Astrocyte (in vitro differentiated cells and primary cell): ENCODE results near the gene GJD3. TPM values are rescaled to one million over a fixed set of nuclear protein-coding genes. Genes with fewer than 3 reads are reported as not detected.
"Not testable (repeated sequence)": the region's sequence is repeated elsewhere in the genome, so short reads cannot be mapped to it uniquely, and the experiment has no call there.

Source experiments
- DNase-seq: peaks from one replicate; pipeline ENCODE4 v3.0.0-alpha.2; 2010; ENCODE audit warnings: low read depth
- FAIRE-seq: peaks from 2 replicates; lab custom pipeline; 2011; peaks lifted over from hg19 to GRCh38; lab: Jason Lieb, UNC
- H2AFZ ChIP-seq: 2 replicates; pipeline ENCODE4 v1.6.0; 2012; ENCODE audit warnings: low read depth, low read length, inconsistent platforms
- H3K27ac ChIP-seq: 2 replicates; pipeline ENCODE4 v1.5.1; 2011; ENCODE audit warnings: low read depth, low read length, inconsistent platforms
- H3K27me3 ChIP-seq: 2 replicates; pipeline ENCODE4 v1.6.0; 2011; ENCODE audit warnings: low read length, inconsistent platforms; ENCODE audit not compliant: insufficient read depth
- H3K36me3 ChIP-seq: 2 replicates; pipeline ENCODE4 v1.5.1; 2011; ENCODE audit warnings: low read length, inconsistent platforms; ENCODE audit not compliant: insufficient read depth
- H3K4me1 ChIP-seq: 2 replicates; pipeline ENCODE4 v1.5.1; 2011; ENCODE audit warnings: low read length, inconsistent platforms; ENCODE audit not compliant: insufficient read depth
- H3K4me2 ChIP-seq: 2 replicates; pipeline ENCODE4 v1.6.0; 2012; ENCODE audit warnings: low read length, inconsistent platforms
- H3K4me3 ChIP-seq: 2 replicates; pipeline ENCODE4 v1.5.1; 2011; ENCODE audit warnings: low read depth, mild to moderate bottlenecking, low read length, inconsistent platforms; ENCODE audit not compliant: insufficient read depth
- H3K79me2 ChIP-seq: 2 replicates; pipeline ENCODE4 v1.6.0; 2012; ENCODE audit warnings: mild to moderate bottlenecking, low read length, inconsistent platforms; ENCODE audit not compliant: insufficient read depth
- H3K9ac ChIP-seq: 2 replicates; pipeline ENCODE4 v1.6.0; 2012; ENCODE audit warnings: mild to moderate bottlenecking, low read length, inconsistent platforms
- H3K9me3 ChIP-seq: 2 replicates; pipeline ENCODE4 v1.5.1; 2012; ENCODE audit warnings: low read depth, mild to moderate bottlenecking, low read length, inconsistent platforms; ENCODE audit not compliant: insufficient read depth
- H4K20me1 ChIP-seq: 2 replicates; pipeline ENCODE4 v1.6.0; 2012; ENCODE audit warnings: low read length, inconsistent platforms; ENCODE audit not compliant: insufficient read depth
- H3K27ac Mint-ChIP-seq: one replicate; pipeline ENCODE4 v1.8.0; 2021; ENCODE audit warnings: mild to moderate bottlenecking, mixed read lengths; ENCODE audit not compliant: unreplicated experiment
- H3K27me3 Mint-ChIP-seq: one replicate; pipeline ENCODE4 v1.8.0; 2021; ENCODE audit warnings: low read depth, mixed read lengths; ENCODE audit not compliant: unreplicated experiment
- H3K36me3 Mint-ChIP-seq: one replicate; pipeline ENCODE4 v1.8.0; 2021; ENCODE audit warnings: low read depth, mixed read lengths; ENCODE audit not compliant: unreplicated experiment
- H3K4me1 Mint-ChIP-seq: one replicate; pipeline ENCODE4 v1.8.0; 2021; ENCODE audit warnings: low read depth, mixed read lengths; ENCODE audit not compliant: unreplicated experiment
- H3K4me3 Mint-ChIP-seq: one replicate; pipeline ENCODE4 v1.8.0; 2021; ENCODE audit warnings: mild to moderate bottlenecking, moderate library complexity, mixed read lengths; ENCODE audit not compliant: unreplicated experiment
- H3K9me3 Mint-ChIP-seq: one replicate; pipeline ENCODE4 v1.8.0; 2021; ENCODE audit warnings: mild to moderate bottlenecking, mixed read lengths; ENCODE audit not compliant: unreplicated experiment
- CTCF ChIP-seq: IDR thresholded peaks from 2 replicates; pipeline ENCODE4 v1.5.1; 2011; ENCODE audit warnings: low read depth, mild to moderate bottlenecking, inconsistent platforms, low read length, moderate library complexity; ENCODE audit not compliant: insufficient read depth
- EZH2 ChIP-seq: IDR thresholded peaks from 2 replicates; pipeline ENCODE4 v1.6.1; 2012; ENCODE audit warnings: mild to moderate bottlenecking, low read length, inconsistent platforms; ENCODE audit not compliant: insufficient read depth
- total RNA-seq: library from RNA; stranded (reverse); gene quantifications from 2 replicates; pipeline ENCODE4 v1.2.1, GENCODE V29; 2021

The GJD3 gene
- total RNA-seq, 1 donor from 2014 or later = 0.43 TPM

- peaks cover 4% of the 10 kb centered on the region for H3K27me3 Mint-ChIP-seq
- H3K4me1 Mint-ChIP-seq = peaks cover 15% of the 10 kb centered on the region
- Histone ChIP-seq H3K9ac (no peak overlapping the region), H3K9me3 (no peaks in the 10 kb centered on the region), H3K79me2 (no peaks in the 10 kb centered on the region), H2AFZ (no peak overlapping the region), H3K4me1 (no peaks in the 10 kb centered on the region), H3K4me3 (no peak overlapping the region), H3K4me2 (no peak overlapping the region), H4K20me1 (no peaks in the 10 kb centered on the region), H3K27ac (no peak overlapping the region), H3K27me3 (no peaks in the 10 kb centered on the region), H3K36me3 (no peaks in the 10 kb centered on the region)
- H3K27ac Mint-ChIP-seq = no peak overlapping the region
- no peak overlapping the region for H3K4me3 Mint-ChIP-seq
- TF ChIP-seq CTCF (no peak), EZH2 (no peak)
- peaks cover 3% of the 10 kb centered on the region for H3K9me3 Mint-ChIP-seq
- DNase-seq (no peak), FAIRE-seq (no peak)
- H3K36me3 Mint-ChIP-seq = peaks cover 2% of the 10 kb centered on the region
Observed at GRCh38 chr17:40372031-40372430, 7.5 kb upstream of the GJD3 start.

GRCh38 chr17:40371261-40371929, 6.9 kb upstream of the GJD3 start:
- peaks cover 15% of the 10 kb centered on the region for H3K4me1 Mint-ChIP-seq
- H3K27me3 ChIP-seq = no peaks in the 10 kb centered on the region
- H3K4me1 ChIP-seq = no peaks in the 10 kb centered on the region
- no peaks in the 10 kb centered on the region for H3K9me3 ChIP-seq
- H3K36me3 Mint-ChIP-seq = peaks cover 2% of the 10 kb centered on the region
- H4K20me1 ChIP-seq = no peaks in the 10 kb centered on the region
- TF ChIP-seq CTCF = no peak
- no peak for TF ChIP-seq EZH2
- H3K27me3 Mint-ChIP-seq = peaks cover under 1% of the 10 kb centered on the region
- FAIRE-seq (no peak), DNase-seq (no peak)
- no peak overlapping the region for H3K4me2 ChIP-seq
- no peak overlapping the region for H3K9ac ChIP-seq
- H2AFZ ChIP-seq = no peak overlapping the region
- no peak overlapping the region for H3K27ac Mint-ChIP-seq
- H3K4me3 Mint-ChIP-seq = no peak overlapping the region
- no peak overlapping the region for H3K27ac ChIP-seq
- H3K9me3 Mint-ChIP-seq = peaks cover 2% of the 10 kb centered on the region
- H3K4me3 ChIP-seq = no peak overlapping the region
- H3K79me2 ChIP-seq = no peaks in the 10 kb centered on the region
- no peaks in the 10 kb centered on the region for H3K36me3 ChIP-seq

GRCh38 chr17:40369923-40370322, 5.4 kb upstream of the GJD3 start:
- H3K9me3 ChIP-seq = no peaks in the 10 kb centered on the region
- Mint-ChIP-seq H3K4me1 (peaks cover 15% of the 10 kb centered on the region), H3K36me3 (peaks cover 2% of the 10 kb centered on the region), H3K27ac (no peak overlapping the region), H3K9me3 (no peaks in the 10 kb centered on the region), H3K27me3 (no peaks in the 10 kb centered on the region), H3K4me3 (no peak overlapping the region)
- no peak overlapping the region for H2AFZ ChIP-seq
- no peaks in the 10 kb centered on the region for H3K4me1 ChIP-seq
- no peak for DNase-seq
- no peak overlapping the region for H3K27ac ChIP-seq
- no peak for FAIRE-seq
- H3K4me3 ChIP-seq = no peak overlapping the region
- H3K27me3 ChIP-seq = no peaks in the 10 kb centered on the region
- H3K36me3 ChIP-seq = no peaks in the 10 kb centered on the region
- H4K20me1 ChIP-seq = no peaks in the 10 kb centered on the region
- H3K9ac ChIP-seq = no peak overlapping the region
- no peak overlapping the region for H3K4me2 ChIP-seq
- TF ChIP-seq CTCF (no peak), EZH2 (no peak)
- no peaks in the 10 kb centered on the region for H3K79me2 ChIP-seq

GRCh38 chr17:40367728-40368127, 3.2 kb upstream of the GJD3 start:
- not testable (repeated sequence) for DNase-seq, H3K9me3 Mint-ChIP-seq, H3K79me2 ChIP-seq, H3K27me3 ChIP-seq, H3K27ac ChIP-seq, H3K4me3 Mint-ChIP-seq, H3K4me1 Mint-ChIP-seq, H3K36me3 ChIP-seq, H3K9me3 ChIP-seq, FAIRE-seq, H3K9ac ChIP-seq, H2AFZ ChIP-seq, H3K36me3 Mint-ChIP-seq, H3K4me3 ChIP-seq, H3K4me2 ChIP-seq, H3K27ac Mint-ChIP-seq, H4K20me1 ChIP-seq, H3K4me1 ChIP-seq, H3K27me3 Mint-ChIP-seq
